HCT116 (cell line): ENCODE measurements around the gene DOCK3. TPM values are rescaled to one million over a fixed set of nuclear protein-coding genes. Genes with fewer than 3 reads are reported as not detected.

Experiments used
- ATAC-seq: fragments of 200-7000 bp; cut with Tn5 transposase; 2 replicates; pipeline ENCODE4 v1.9.1; 2020; ENCODE audit warnings: mild to moderate bottlenecking, moderate library complexity
- BruUV-seq: library from RNA; stranded (reverse); fragments of 400-500 nt; replicated peaks from 2 replicates; lab custom pipeline; 2021; lab: Mats Ljungman, UMichigan
- CTCF ChIA-PET: fragments of 300-600 bp; sonication (Branson Sonifier 250); formaldehyde crosslinking; loops from one replicate; lab custom pipeline; 2021; ENCODE audit warnings: antibody characterized with exemption; lab: Charles Lee
- POLR2A ChIA-PET: fragments of 300-600, 350-600 bp; sonication (Branson Sonifier 250); formaldehyde crosslinking; loops from one replicate; lab custom pipeline; 2021; ENCODE audit warnings: antibody characterized with exemption; lab: Charles Lee
- RAD21 ChIA-PET, 2 experiments: fragments of 300-600 bp; sonication (Branson Sonifier 250); formaldehyde crosslinking; loops; one replicate each; lab custom pipeline; 2023; ENCODE audit warnings: low total read pairs in 2 of 2; ENCODE audit not compliant: uncharacterized antibody in 2 of 2, unreplicated experiment in 2 of 2, low non-redundant PET in 1 of 2; lab: Charles Lee
- DNase-seq: peaks from one replicate; pipeline ENCODE4 v3.0.0-alpha.2; 2010; ENCODE audit warnings: low read depth, low spot score
- H2AFZ ChIP-seq: fragments of 200-600 bp; shearing (Covaris generic), sonication (generic); 2 replicates; pipeline ENCODE4 v1.6.1; 2017; ENCODE audit warnings: low read depth, mixed run types, mixed read lengths, antibody characterized with exemption, low read length; ENCODE audit not compliant: poor library complexity, severe bottlenecking
- H3K27ac ChIP-seq: 2 replicates; pipeline ENCODE4 v1.5.1; 2012; ENCODE audit warnings: low read depth, low read length
- H3K27me3 ChIP-seq: fragments of 200-600 bp; sonication (generic); 2 replicates; pipeline ENCODE4 v1.6.1; 2016; ENCODE audit warnings: mixed run types, low read length, mixed read lengths; ENCODE audit not compliant: insufficient read depth
- H3K36me3 ChIP-seq, 2 experiments: fragments of 200-500 bp in 1 of 2; fragments of 200-600 bp in 1 of 2; sonication (Bioruptor generic) in 1 of 2; sonication (generic) in 1 of 2; 2 replicates each; pipeline versions ENCODE4 v1.5.1 to v1.6.1; 2014 to 2016; ENCODE audit warnings: low read length in 2 of 2, inconsistent platforms in 1 of 2, mixed read lengths in 1 of 2, mixed run types in 1 of 2; ENCODE audit not compliant: insufficient read depth in 2 of 2, control insufficient read depth in 1 of 2
- H3K4me1 ChIP-seq, 2 experiments: fragments of 200-600 bp in 1 of 2; sonication (generic) in 1 of 2; 2 replicates each; pipeline versions ENCODE4 v1.5.1 to v1.6.1; 2012 to 2017; ENCODE audit warnings: low read length in 2 of 2, inconsistent platforms in 1 of 2, mild to moderate bottlenecking in 1 of 2, mixed read lengths in 1 of 2, mixed run types in 1 of 2, moderate library complexity in 1 of 2; ENCODE audit not compliant: insufficient read depth in 2 of 2, control insufficient read depth in 1 of 2
- H3K4me2 ChIP-seq: fragments of 200-600 bp; sonication (generic); 2 replicates; pipeline ENCODE4 v1.6.1; 2017; ENCODE audit warnings: mixed run types, low read length, mixed read lengths
- H3K4me3 ChIP-seq, 2 experiments: fragments of 200-600 bp in 1 of 2; sonication (generic) in 1 of 2; replicated peaks in 1 of 2; 2 replicates each; pipeline ENCODE4 v1.5.1; 2011 to 2016; ENCODE audit warnings: low read length in 2 of 2, control low read depth in 1 of 2, low read depth in 1 of 2, mild to moderate bottlenecking in 1 of 2, mixed read lengths in 1 of 2, mixed run types in 1 of 2
- H3K79me2 ChIP-seq: fragments of 200-600 bp; sonication (generic); 2 replicates; pipeline ENCODE4 v1.6.1; 2017; ENCODE audit warnings: mild to moderate bottlenecking, mixed run types, low read length, moderate library complexity, mixed read lengths; ENCODE audit not compliant: insufficient read depth
- H3K9ac ChIP-seq: fragments of 200-600 bp; sonication (generic); 2 replicates; pipeline ENCODE4 v1.6.1; 2016; ENCODE audit warnings: low read length, mixed read lengths
- H3K9me2 ChIP-seq: fragments of 200-600 bp; sonication (generic), shearing (Covaris generic); 2 replicates; pipeline ENCODE4 v1.6.1; 2017; ENCODE audit warnings: mixed run types, mild to moderate bottlenecking, moderate library complexity; ENCODE audit not compliant: insufficient read depth
- H3K9me3 ChIP-seq, 2 experiments: fragments of 200-500 bp in 1 of 2; fragments of 200-600 bp in 1 of 2; sonication (Bioruptor generic) in 1 of 2; sonication (generic) in 1 of 2; 2 replicates each; pipeline ENCODE4 v1.6.1; 2014 to 2017; ENCODE audit warnings: low read length in 2 of 2, mixed read lengths in 2 of 2, inconsistent platforms in 1 of 2, low read depth in 1 of 2, mild to moderate bottlenecking in 1 of 2, mixed run types in 1 of 2, moderate library complexity in 1 of 2; ENCODE audit not compliant: control insufficient read depth in 1 of 2, insufficient read depth in 1 of 2
- H4K20me1 ChIP-seq: fragments of 200-600 bp; sonication (generic), shearing (Covaris generic); 2 replicates; pipeline ENCODE4 v1.6.1; 2017; ENCODE audit warnings: mixed run types, mild to moderate bottlenecking, moderate library complexity; ENCODE audit not compliant: insufficient read depth
- CBX3 ChIP-seq: IDR thresholded peaks from 2 replicates; pipeline ENCODE4 v1.6.1; 2012; ENCODE audit warnings: low read depth
- MAX ChIP-seq: IDR thresholded peaks from 2 replicates; pipeline ENCODE4 v1.6.1; 2012
- REST ChIP-seq: IDR thresholded peaks from 2 replicates; pipeline ENCODE4 v1.6.1; 2012; ENCODE audit warnings: low read depth
- SIN3A ChIP-seq: IDR thresholded peaks from 2 replicates; pipeline ENCODE4 v1.6.1; 2012; ENCODE audit warnings: low read depth
- SP1 ChIP-seq: IDR thresholded peaks from 2 replicates; pipeline ENCODE4 v1.6.1; 2012; ENCODE audit warnings: low read depth
- intact Hi-C: fragments of 100-400 bp; cut with micrococcal nuclease; formaldehyde crosslinking; loops from 2 replicates; pipeline ENCODE4 v1.10.0; 2022
- total RNA-seq: library from RNA; stranded (reverse); gene quantifications from one replicate; pipeline ENCODE4 v1.2.1, GENCODE V29; 2021; ENCODE audit not compliant: unreplicated experiment

The DOCK3 gene
- total RNA-seq, 1 experiment from 2014 or later, result 4.2 TPM

GRCh38 chr3:50662408-50662807 is 12.3 kb upstream of the DOCK3 start:
- Histone ChIP-seq H3K4me2 (no peak overlapping the region), H3K36me3 (no peaks in the 10 kb centered on the region), H3K9me3 (no peaks in the 10 kb centered on the region), H3K9ac (no peak overlapping the region), H3K27me3 (no peaks in the 10 kb centered on the region; the same call in 1 of the 2 replicates), H4K20me1 (no peaks in the 10 kb centered on the region), H3K4me1 (peaks cover 14 to 31% of the 10 kb centered on the region in 2 experiments), H2AFZ (no peak overlapping the region), H3K9me2 (no peaks in the 10 kb centered on the region), H3K79me2 (no peaks in the 10 kb centered on the region), H3K27ac (0 out of 2 replicates have a peak overlapping the region, but pooled peaks have one; percentile 15), H3K4me3 (no peak overlapping the region)
- BruUV-seq, result no TSS peak
- ATAC-seq (no peak), DNase-seq (no peak)
- RAD21 ChIA-PET, result interaction anchor here in 1 of 2 experiments (1.4 kb wide), 1 partner anchor 9 kb away, joined by 3 read pairs; no protein-coding TSS in a partner anchor
- POLR2A ChIA-PET, result no interaction called here
- TF ChIP-seq MAX (no peak), SP1 (no peak), REST (no peak), CBX3 (no peak), SIN3A (no peak)
- CTCF ChIA-PET, result interaction anchor here (0.5 to 1.5 kb wide), 3 partner anchors 9 to 837 kb away, joined by 3 to 4 read pairs (median 3); no protein-coding TSS in a partner anchor
- intact Hi-C loops, result no loop called here
